Hepatocyte (in vitro differentiated cells): Measurements from ENCODE around the gene FAM20C.

Experiments
- EZH2 ChIP-seq: fragments of 200-600 bp; sonication (generic); IDR thresholded peaks from 2 replicates; pipeline ENCODE4 v1.6.1; 2016; ENCODE audit warnings: antibody characterized with exemption, mild to moderate bottlenecking, borderline replicate concordance
- EZH2phosphoT487 ChIP-seq: fragments of 200-600 bp; sonication (generic); IDR thresholded peaks from one replicate; pipeline ENCODE4 v1.6.1; 2018; ENCODE audit warnings: antibody characterized with exemption, mild to moderate bottlenecking, low read depth, moderate library complexity; ENCODE audit not compliant: unreplicated experiment, severe bottlenecking
- TF ChIP-seq, protein P1 (sequence below): fragments of 200-600 bp; sonication (generic); IDR thresholded peaks from 2 replicates; pipeline ENCODE4 v1.5.1; 2016; ENCODE audit warnings: antibody characterized with exemption, mild to moderate bottlenecking; ENCODE audit not compliant: poor library complexity

DNA sequence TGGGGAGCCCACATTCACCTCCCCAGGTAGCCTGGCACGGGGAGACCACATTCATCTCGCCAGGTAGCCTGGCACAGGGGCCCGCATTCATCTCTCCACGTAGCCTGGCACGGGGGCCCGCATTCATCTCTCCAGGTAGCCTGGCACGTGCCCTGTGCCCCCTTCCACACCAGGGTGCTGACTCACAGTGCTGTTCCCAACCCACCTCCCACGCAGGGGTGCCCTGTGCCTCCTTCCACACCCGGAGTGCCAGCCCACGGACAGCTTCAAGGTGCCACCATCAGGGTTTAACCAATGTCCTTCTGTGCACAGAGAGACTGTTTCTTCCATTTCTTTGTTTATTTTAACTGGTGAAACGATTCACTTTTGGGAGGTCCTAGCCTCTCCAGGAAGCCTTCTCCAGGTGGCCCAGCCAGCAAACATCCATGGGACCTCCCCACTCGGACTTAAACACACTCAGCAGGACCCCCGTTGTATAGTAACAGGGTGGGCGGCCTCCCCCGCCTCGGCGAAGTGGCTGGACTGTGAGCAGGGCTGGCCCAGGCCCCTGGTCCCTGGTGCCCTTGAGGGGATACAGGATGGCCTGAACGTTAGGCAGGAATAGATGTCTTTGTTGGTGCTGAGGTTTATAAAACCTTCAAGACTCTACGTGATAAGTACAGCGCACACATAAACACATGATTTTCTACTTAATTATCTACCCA, 56.5 kb downstream of the FAM20C start:
- TF ChIP-seq EZH2 (no peak), EZH2phosphoT487 (no peak)
- TF ChIP-seq, protein P1, sequence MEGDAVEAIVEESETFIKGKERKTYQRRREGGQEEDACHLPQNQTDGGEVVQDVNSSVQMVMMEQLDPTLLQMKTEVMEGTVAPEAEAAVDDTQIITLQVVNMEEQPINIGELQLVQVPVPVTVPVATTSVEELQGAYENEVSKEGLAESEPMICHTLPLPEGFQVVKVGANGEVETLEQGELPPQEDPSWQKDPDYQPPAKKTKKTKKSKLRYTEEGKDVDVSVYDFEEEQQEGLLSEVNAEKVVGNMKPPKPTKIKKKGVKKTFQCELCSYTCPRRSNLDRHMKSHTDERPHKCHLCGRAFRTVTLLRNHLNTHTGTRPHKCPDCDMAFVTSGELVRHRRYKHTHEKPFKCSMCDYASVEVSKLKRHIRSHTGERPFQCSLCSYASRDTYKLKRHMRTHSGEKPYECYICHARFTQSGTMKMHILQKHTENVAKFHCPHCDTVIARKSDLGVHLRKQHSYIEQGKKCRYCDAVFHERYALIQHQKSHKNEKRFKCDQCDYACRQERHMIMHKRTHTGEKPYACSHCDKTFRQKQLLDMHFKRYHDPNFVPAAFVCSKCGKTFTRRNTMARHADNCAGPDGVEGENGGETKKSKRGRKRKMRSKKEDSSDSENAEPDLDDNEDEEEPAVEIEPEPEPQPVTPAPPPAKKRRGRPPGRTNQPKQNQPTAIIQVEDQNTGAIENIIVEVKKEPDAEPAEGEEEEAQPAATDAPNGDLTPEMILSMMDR = no peak
